ENCODE data around the gene GPR21. TPM values are rescaled to one million over a fixed set of nuclear protein-coding genes. Genes with fewer than 3 reads are reported as not detected.

GPR21 gene
- total and polyA plus RNA-seq, 2 of the 13 experiments (the other 11 are each of a cell fraction or from before 2014, with no cell fraction given) = 0.29 to 0.32 TPM

GRCh38 chr9:123011878-123012528, 21.5 kb upstream of the GPR21 start (continued):
- TF ChIP-seq, protein P1, sequence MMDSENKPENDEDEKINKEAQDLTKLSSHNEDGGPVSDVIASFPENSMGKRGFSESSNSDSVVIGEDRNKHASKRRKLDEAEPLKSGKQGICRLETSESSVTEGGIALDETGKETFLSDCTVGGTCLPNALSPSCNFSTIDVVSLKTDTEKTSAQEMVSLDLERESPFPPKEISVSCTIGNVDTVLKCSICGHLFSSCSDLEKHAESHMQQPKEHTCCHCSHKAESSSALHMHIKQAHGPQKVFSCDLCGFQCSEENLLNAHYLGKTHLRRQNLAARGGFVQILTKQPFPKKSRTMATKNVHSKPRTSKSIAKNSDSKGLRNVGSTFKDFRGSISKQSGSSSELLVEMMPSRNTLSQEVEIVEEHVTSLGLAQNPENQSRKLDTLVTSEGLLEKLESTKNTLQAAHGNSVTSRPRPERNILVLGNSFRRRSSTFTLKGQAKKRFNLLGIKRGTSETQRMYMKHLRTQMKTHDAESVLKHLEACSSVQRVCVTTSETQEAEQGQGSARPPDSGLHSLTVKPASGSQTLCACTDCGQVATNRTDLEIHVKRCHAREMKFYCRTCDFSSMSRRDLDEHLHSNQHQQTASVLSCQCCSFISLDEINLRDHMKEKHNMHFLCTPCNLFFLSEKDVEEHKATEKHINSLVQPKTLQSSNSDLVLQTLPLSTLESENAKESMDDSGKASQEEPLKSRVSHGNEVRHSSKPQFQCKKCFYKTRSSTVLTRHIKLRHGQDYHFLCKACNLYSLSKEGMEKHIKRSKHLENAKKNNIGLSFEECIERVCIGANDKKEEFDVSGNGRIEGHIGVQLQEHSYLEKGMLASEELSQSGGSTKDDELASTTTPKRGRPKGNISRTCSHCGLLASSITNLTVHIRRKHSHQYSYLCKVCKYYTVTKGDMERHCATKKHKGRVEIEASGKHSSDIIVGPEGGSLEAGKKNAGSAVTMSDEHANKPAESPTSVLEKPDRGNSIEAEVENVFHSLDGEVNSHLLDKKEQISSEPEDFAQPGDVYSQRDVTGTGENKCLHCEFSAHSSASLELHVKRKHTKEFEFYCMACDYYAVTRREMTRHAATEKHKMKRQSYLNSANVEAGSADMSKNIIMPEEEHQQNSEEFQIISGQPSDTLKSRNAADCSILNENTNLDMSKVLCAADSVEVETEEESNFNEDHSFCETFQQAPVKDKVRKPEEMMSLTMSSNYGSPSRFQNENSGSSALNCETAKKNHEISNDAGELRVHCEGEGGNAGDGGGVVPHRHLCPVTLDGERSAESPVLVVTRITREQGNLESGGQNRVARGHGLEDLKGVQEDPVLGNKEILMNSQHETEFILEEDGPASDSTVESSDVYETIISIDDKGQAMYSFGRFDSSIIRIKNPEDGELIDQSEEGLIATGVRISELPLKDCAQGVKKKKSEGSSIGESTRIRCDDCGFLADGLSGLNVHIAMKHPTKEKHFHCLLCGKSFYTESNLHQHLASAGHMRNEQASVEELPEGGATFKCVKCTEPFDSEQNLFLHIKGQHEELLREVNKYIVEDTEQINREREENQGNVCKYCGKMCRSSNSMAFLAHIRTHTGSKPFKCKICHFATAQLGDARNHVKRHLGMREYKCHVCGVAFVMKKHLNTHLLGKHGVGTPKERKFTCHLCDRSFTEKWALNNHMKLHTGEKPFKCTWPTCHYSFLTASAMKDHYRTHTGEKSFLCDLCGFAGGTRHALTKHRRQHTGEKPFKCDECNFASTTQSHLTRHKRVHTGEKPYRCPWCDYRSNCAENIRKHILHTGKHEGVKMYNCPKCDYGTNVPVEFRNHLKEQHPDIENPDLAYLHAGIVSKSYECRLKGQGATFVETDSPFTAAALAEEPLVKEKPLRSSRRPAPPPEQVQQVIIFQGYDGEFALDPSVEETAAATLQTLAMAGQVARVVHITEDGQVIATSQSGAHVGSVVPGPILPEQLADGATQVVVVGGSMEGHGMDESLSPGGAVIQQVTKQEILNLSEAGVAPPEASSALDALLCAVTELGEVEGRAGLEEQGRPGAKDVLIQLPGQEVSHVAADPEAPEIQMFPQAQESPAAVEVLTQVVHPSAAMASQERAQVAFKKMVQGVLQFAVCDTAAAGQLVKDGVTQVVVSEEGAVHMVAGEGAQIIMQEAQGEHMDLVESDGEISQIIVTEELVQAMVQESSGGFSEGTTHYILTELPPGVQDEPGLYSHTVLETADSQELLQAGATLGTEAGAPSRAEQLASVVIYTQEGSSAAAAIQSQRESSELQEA (CRISPR knock-in tag; IDR thresholded peaks at IDR 0.05; ENCODE audit: not compliant biosample characterization) = no peak
- no peak for TF ChIP-seq ZNF615 (CRISPR knock-in tag; IDR thresholded peaks at IDR 0.05; ENCODE audit: borderline replicate concordance)
- TF ChIP-seq CREM (IDR thresholded peaks at IDR 0.05) = peak; percentile 80
- no peak for TF ChIP-seq CREM (CRISPR knock-in tag; IDR thresholded peaks at IDR 0.05)
- no peak for TF ChIP-seq SP5 (CRISPR knock-in tag; IDR thresholded peaks at IDR 0.05; ENCODE audit: borderline replicate concordance, low read depth)
- TF ChIP-seq, protein P2, sequence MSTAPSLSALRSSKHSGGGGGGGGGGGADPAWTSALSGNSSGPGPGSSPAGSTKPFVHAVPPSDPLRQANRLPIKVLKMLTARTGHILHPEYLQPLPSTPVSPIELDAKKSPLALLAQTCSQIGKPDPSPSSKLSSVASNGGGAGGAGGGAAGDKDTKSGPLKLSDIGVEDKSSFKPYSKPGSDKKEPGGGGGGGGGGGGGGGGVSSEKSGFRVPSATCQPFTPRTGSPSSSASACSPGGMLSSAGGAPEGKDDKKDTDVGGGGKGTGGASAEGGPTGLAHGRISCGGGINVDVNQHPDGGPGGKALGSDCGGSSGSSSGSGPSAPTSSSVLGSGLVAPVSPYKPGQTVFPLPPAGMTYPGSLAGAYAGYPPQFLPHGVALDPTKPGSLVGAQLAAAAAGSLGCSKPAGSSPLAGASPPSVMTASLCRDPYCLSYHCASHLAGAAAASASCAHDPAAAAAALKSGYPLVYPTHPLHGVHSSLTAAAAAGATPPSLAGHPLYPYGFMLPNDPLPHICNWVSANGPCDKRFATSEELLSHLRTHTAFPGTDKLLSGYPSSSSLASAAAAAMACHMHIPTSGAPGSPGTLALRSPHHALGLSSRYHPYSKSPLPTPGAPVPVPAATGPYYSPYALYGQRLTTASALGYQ (CRISPR knock-in tag; IDR thresholded peaks at IDR 0.05) = peak; percentile 63; the same call in 1 of the 2 replicates
- TF ChIP-seq EEA1 (CRISPR knock-in tag; IDR thresholded peaks at IDR 0.05; ENCODE audit: borderline replicate concordance) = no peak
- no peak for TF ChIP-seq CBX1 (IDR thresholded peaks at IDR 0.05; ENCODE audit: low read depth)
- TF ChIP-seq MAX (IDR thresholded peaks at IDR 0.05) = no peak
- TF ChIP-seq, protein P3, sequence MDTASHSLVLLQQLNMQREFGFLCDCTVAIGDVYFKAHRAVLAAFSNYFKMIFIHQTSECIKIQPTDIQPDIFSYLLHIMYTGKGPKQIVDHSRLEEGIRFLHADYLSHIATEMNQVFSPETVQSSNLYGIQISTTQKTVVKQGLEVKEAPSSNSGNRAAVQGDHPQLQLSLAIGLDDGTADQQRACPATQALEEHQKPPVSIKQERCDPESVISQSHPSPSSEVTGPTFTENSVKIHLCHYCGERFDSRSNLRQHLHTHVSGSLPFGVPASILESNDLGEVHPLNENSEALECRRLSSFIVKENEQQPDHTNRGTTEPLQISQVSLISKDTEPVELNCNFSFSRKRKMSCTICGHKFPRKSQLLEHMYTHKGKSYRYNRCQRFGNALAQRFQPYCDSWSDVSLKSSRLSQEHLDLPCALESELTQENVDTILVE (CRISPR knock-in tag; IDR thresholded peaks at IDR 0.05) = no peak
- no peak for TF ChIP-seq TBP (CRISPR knock-in tag; IDR thresholded peaks at IDR 0.05)
- no peak for TF ChIP-seq ZNF232 (CRISPR knock-in tag; IDR thresholded peaks at IDR 0.05; ENCODE audit: borderline replicate concordance)
- TF ChIP-seq MED8 (CRISPR knock-in tag; IDR thresholded peaks at IDR 0.05; ENCODE audit: insufficient replicate concordance) = no peak
- TF ChIP-seq ZFP36L1 (CRISPR knock-in tag; IDR thresholded peaks at IDR 0.05) = no peak
- TF ChIP-seq EHMT2 (IDR thresholded peaks at IDR 0.05; ENCODE audit: borderline replicate concordance, low read depth, low read length) = no peak
- TF ChIP-seq CBX5 (CRISPR knock-in tag; IDR thresholded peaks at IDR 0.05; ENCODE audit: borderline replicate concordance) = no peak
- TF ChIP-seq ZNF704 (CRISPR knock-in tag; IDR thresholded peaks at IDR 0.05; ENCODE audit: borderline replicate concordance) = no peak
